A673 (cell line): ENCODE measurements around the gene ANKRD44. TPM values are rescaled to one million over a fixed set of nuclear protein-coding genes. Genes with fewer than 3 reads are reported as not detected.

Experiments
- BruUV-seq: library from RNA; stranded (reverse); fragments of 400-500 nt; replicated peaks from 2 replicates; lab custom pipeline; 2021; lab: Mats Ljungman, UMichigan
- CTCF ChIA-PET: fragments of 300-600 bp; sonication (Branson Sonifier 250); formaldehyde crosslinking; loops from one replicate; lab custom pipeline; 2022; ENCODE audit warnings: antibody characterized with exemption; lab: Charles Lee
- POLR2A ChIA-PET: fragments of 300-600 bp; sonication (Branson Sonifier 250); formaldehyde crosslinking; loops from one replicate; lab custom pipeline; 2022; ENCODE audit warnings: antibody characterized with exemption; ENCODE audit not compliant: low non-redundant PET; lab: Charles Lee
- DNase-seq: peaks from one replicate; pipeline ENCODE4 v3.0.0-alpha.2; 2015; ENCODE audit warnings: low spot score
- H3K27ac ChIP-seq: fragments of 200-600 bp; sonication (generic); 2 replicates; pipeline ENCODE4 v1.5.1; 2016; ENCODE audit warnings: mixed run types, low read depth, mild to moderate bottlenecking, mixed read lengths, antibody characterized with exemption, low read length; ENCODE audit not compliant: poor library complexity, severe bottlenecking
- H3K27me3 ChIP-seq: fragments of 200-600 bp; sonication (generic); replicated peaks from 2 replicates; pipeline ENCODE4 v1.6.1; 2017; ENCODE audit warnings: mixed run types, low read depth, mild to moderate bottlenecking, mixed read lengths, antibody characterized with exemption, low read length; ENCODE audit not compliant: insufficient read depth, poor library complexity
- H3K36me3 ChIP-seq: fragments of 200-600 bp; sonication (generic); 2 replicates; pipeline ENCODE4 v1.6.1; 2016; ENCODE audit warnings: mixed run types, mild to moderate bottlenecking, mixed read lengths, antibody characterized with exemption, low read length; ENCODE audit not compliant: insufficient read depth, poor library complexity, severe bottlenecking
- H3K4me1 ChIP-seq: fragments of 200-600 bp; sonication (generic); 2 replicates; pipeline ENCODE4 v1.6.1; 2017; ENCODE audit warnings: mixed run types, mild to moderate bottlenecking, mixed read lengths, antibody characterized with exemption, low read length; ENCODE audit not compliant: insufficient read depth, poor library complexity, severe bottlenecking
- H3K4me3 ChIP-seq: fragments of 200-600 bp; sonication (generic); 2 replicates; pipeline ENCODE4 v1.5.1; 2016; ENCODE audit warnings: low read depth, mixed run types, mild to moderate bottlenecking, mixed read lengths, low read length; ENCODE audit not compliant: poor library complexity, severe bottlenecking
- H3K9me3 ChIP-seq: fragments of 200-600 bp; sonication (generic); 2 replicates; pipeline ENCODE4 v1.6.1; 2016; ENCODE audit warnings: mixed run types, low read depth, mild to moderate bottlenecking, mixed read lengths, antibody characterized with exemption, low read length; ENCODE audit not compliant: poor library complexity, severe bottlenecking
- CTCF ChIP-seq: fragments of 300-800, 200-600 bp; sonication (generic); conservative IDR thresholded peaks from 2 replicates; pipeline ENCODE4 v1.5.1; 2017; ENCODE audit warnings: low read depth, mild to moderate bottlenecking, antibody characterized with exemption, low read length, moderate library complexity, mixed read lengths
- EZH2 ChIP-seq: fragments of 200-600 bp; sonication (generic); IDR thresholded peaks from 2 replicates; pipeline ENCODE4 v1.6.1; 2017; ENCODE audit warnings: borderline replicate concordance, low read depth, mild to moderate bottlenecking, mixed read lengths, antibody characterized with exemption, low read length; ENCODE audit not compliant: poor library complexity, severe bottlenecking
- intact Hi-C: fragments of 100-400 bp; cut with micrococcal nuclease; formaldehyde crosslinking; loops from one replicate; pipeline ENCODE4 v1.10.0; 2022; ENCODE audit not compliant: unreplicated experiment
- total RNA-seq: library from RNA; stranded (reverse); gene quantifications from 2 replicates; pipeline ENCODE4 v1.2.3, GENCODE V29; 2021

The ANKRD44 gene
- total RNA-seq, 1 experiment from 2014 or later: 17.0 TPM

- ChIA-PET POLR2A (no interaction called here), CTCF (no interaction called here)
- H3K4me1 ChIP-seq: peaks cover 9% of the 10 kb centered on the region
- no TSS peak for BruUV-seq
- DNase-seq: no peak
- TF ChIP-seq CTCF (no peak), EZH2 (no peak)
- intact Hi-C loops: no loop called here
- H3K9me3 ChIP-seq: no peaks in the 10 kb centered on the region
- no peak overlapping the region for H3K4me3 ChIP-seq
- no peaks in the 10 kb centered on the region for H3K27me3 ChIP-seq
- H3K36me3 ChIP-seq: no peaks in the 10 kb centered on the region
- H3K27ac ChIP-seq: no peak overlapping the region
These were observed 44.1 kb downstream of the ANKRD44 start for GRCh38 chr2:197266477-197266876.

GRCh38 chr2:197265924-197266323 is 44.7 kb downstream of the ANKRD44 start:
- Histone ChIP-seq H3K4me3 (no peak overlapping the region), H3K36me3 (no peaks in the 10 kb centered on the region), H3K4me1 (peaks cover 10% of the 10 kb centered on the region), H3K27me3 (no peaks in the 10 kb centered on the region), H3K9me3 (no peaks in the 10 kb centered on the region), H3K27ac (no peak overlapping the region)
- intact Hi-C loops: no loop called here
- DNase-seq: no peak
- TF ChIP-seq EZH2 (no peak), CTCF (no peak)
- ChIA-PET POLR2A (no interaction called here), CTCF (no interaction called here)
- BruUV-seq: no TSS peak

GRCh38 chr2:197265036-197265435 is 45.5 kb downstream of the ANKRD44 start:
- peaks cover 10% of the 10 kb centered on the region for H3K4me1 ChIP-seq
- H3K27ac ChIP-seq: no peak overlapping the region
- no peak for TF ChIP-seq EZH2
- no peak for TF ChIP-seq CTCF
- no peak overlapping the region for H3K4me3 ChIP-seq
- no peak for DNase-seq
- no peaks in the 10 kb centered on the region for H3K36me3 ChIP-seq
- no TSS peak for BruUV-seq
- H3K9me3 ChIP-seq: no peaks in the 10 kb centered on the region
- intact Hi-C loops: no loop called here
- ChIA-PET CTCF (no interaction called here), POLR2A (no interaction called here)
- H3K27me3 ChIP-seq: no peaks in the 10 kb centered on the region
